ENCODE data around the gene PPARGC1A.

Gene PPARGC1A

DNA sequence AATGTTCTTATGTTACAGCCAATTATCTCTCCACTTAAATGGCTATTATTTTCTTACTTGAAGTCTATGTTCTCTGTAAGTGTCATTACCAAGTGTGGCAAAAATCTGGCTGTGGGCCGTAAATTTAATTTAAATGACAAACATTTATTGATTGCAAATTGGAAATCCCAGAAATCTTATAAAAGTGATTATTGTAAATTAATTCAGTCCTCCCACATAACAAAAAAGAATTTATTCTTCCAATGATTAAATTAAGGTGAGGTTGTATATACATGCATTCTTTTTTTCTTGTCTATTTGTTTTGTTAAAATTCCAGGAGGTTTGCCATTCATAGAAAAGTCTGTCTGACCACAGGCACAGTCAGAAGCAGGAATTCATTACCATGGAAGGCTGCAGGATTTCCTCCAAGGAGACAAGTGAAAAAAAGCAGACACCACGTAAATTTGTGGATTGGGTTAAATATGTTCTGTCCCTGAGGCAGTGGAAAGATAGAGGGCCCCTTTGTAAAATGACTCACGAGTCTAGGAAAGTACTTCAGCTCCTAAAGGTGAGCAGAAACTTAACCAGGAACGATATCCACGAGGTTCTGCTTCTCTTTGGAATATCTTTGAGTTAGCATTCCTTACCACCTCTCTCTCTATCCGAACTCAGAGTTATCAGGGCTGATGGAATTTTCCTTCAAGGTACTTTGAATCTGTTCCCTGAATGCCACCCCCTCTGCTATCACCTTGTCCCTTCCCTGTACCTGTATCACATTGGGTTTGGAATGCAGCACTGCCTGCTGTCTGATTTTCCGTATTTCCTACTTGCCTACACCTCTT is 10.7 kb downstream of the PPARGC1A start:
- DNase-seq: no peak

GRCh38 chr4:23878246-23878891 is 11.5 kb downstream of the PPARGC1A start:
- DNase-seq: no peak

DNA sequence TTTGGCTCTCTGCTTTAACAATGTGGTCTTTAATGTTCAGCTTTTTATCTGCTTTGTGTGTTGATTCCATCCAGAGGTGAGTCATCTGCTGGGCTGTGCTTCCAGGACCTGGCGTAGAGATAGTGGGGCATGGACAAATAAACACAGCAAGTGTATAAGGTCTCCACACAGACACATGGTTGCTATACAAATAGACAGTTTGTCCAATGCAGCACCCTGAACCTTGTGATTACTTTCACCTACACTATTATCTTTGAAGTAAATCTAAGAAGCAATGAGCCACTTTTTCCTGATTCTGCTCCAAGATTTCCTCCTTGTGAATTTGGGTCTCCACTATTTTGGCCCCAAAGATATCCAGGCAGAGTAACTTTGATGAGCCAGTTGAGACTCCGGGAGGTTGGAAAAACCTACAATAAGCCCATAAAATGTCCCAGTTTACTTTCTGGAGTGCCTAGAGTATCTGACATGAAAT is 12.1 kb downstream of the PPARGC1A start:
- DNase-seq: no peak

- no peak for DNase-seq
Measured at GRCh38 chr4:23876418-23877089, 13.3 kb downstream of the PPARGC1A start.

DNA sequence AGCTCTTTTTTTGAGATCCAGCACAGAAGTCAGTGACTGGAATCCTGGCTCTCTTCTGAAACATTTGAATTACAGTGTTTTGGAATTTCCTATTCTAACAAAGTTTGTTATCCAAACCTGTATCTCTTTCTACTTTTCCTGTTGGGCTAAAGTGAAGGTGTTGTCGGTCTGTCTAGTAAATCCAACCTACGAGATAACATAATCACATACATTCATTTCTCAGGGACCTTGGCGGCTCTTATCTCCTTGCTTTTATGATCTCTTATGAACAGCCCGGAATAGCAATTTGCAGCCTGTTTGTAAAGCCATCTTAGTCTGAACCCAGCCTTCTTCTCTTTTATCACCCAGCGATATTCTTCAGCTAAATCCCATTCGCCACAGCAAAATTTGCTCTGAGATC is 14.5 kb downstream of the PPARGC1A start:
- DNase-seq: no peak

DNA sequence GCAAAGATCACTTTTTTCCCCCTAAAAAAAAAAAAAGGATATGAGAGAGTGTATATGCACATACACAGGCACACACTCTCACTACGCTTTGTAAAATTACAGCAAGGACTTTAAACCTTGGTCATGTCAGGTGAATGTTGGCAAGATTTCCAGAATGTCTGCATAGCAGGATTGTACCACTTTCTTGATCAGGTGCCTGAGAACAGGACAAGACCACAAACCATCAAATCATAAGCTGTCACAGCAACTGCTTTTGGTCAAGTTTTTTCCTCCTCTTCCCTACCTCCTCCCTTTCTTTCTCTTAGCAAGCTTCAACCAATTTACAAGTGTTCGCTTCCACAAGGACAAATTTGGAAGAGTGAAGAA is 15.3 kb downstream of the PPARGC1A start:
- no peak for DNase-seq

DNA sequence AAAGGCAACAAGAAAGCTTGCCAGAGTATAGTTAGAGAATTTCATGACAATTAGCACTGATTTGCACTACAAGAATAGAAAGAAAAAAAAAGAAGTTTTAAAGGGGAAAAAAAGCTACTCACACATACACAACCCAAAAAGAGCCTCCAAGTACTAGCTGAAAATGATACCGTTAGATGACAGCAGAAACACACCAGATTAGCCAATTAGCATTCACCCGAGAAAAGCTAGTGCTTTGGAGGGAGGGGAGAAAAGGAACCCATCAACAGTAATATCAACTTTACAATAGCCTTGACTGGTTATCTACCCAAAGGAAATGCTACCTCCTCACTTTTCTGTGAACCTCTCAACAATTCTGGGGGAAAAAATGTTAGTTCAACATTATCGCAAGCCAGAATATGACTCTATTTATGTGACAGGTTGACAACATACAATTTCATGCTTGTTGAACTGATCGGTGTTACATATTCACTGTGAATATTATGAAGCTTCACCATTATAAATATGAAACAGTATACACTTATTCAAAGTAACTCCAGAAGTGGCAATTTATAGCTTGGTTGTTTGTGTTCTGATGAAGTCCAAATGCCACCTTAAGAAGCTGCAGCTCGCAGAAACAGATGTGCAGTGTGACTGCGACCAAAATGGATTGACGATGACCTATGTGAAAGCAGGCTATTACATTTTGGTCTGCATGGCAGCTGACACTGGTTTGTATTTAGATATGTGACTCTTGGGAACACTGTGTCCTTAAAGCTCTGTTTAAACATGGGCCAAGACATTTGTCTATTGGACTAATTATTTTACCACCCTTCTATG is 15.9 kb downstream of the PPARGC1A start:
- DNase-seq: no peak

DNA sequence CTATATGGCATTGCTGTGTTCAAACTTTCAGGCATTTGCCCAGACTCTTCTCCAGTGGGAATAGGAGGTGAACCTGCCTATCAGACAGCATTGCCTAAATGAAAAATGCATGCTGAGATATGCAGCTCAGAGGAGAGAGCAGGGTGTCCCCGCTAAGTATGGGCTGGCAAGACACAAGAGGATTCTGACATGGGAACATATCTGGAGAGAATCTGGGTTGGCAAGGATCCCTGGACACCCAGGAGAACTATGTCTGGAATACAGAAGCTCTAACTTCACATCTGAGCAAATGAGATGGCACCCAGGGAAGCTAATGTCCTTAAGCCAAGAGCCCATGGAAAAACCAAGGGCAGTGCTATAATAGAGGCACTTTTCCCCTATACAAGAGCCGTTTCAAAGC is 18.4 kb downstream of the PPARGC1A start:
- no peak for DNase-seq

DNA sequence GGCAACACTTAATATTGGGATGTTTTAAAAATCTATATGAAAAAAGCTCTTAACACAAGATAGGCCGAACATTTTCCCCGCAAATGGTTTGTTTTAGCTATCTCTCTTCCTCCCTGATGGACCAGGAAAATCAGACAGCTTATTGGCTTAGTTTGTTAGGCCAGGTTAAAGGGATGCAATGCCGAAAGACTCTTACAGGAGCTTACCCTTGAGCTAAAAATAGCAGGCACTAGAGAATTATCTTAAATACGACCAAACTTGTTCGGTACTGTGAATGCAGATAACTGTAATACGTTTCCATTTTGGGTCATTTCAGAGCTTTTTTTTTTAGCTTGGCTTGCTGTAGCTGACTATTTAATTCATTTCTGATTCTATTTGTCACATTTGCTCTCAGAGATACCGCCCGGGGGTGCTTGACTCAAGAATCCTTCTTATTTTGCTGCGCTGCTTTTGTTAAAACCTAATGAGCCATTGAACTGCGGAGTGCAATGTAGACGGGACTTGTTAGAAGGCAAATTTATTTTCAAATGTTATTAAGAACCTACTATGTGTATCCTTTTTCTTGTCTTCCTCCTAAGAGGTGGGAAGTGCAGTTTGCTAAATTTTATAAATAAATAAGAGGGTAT is 23.3 kb downstream of the PPARGC1A start:
- no peak for DNase-seq

GRCh38 chr4:23861897-23862296 is 27.9 kb downstream of the PPARGC1A start:
- no peak for DNase-seq

DNA sequence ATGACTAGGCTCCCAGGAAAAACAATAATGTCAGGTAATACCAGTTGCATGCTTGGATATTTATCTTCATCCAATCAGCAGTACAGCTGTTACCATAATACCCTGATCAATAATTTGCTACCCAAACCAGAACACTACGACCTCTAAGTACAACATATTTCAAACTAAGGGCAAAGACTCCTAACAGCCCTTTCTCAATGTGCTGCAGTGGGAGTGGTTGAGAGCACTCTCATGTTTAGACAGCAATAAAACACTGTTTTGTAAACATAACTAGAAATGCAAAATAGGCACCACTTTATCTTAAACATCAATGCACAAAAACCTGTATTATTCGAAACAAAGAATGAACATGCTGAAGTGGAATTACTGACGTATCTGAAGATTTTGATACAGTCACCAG is 28.9 kb downstream of the PPARGC1A start:
- DNase-seq: no peak

DNA sequence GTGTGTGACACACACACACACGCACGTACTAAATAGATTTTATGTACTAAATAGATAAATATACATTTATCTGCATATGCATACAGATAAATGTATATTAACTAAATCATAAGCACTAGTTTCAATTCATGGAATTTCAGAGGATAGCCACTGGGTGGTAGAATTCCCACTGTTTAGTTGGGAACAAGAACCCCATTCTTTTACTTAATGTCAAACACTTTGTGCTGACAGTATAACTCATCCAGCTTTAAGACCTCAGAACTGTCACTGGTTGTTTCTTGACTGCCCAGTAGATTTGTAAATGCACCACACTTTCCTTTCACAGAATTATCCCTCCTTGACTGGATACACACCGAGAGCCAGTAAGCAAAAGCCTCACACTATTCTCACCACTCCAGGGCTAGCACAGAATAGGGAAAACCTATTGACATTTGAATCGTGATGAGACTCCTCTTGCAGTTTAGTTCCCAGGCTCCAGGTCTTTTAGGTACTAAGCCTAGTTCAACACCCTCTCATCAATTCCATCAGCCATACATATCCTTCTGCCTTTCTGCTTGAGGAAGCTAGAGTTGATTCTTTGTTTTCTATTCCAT is 32.4 kb downstream of the PPARGC1A start:
- no peak for DNase-seq

DNA sequence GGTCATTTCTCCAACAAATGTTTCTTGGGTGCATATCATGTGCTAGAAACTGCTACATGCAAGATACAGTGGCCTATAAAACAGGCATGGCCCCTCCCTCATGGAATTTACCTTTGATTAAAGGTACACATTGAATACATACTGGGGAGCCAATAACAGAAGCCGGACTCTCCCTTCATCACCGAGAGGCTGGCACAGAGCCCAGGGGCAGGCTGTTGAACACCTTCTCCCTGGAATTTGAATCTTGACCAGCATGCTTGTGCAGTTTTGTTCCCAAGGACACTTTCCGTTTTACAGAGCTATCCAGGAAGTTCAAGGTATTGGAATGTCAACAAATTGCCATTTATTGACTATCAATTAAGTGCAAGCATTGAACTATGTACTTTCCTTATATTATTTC is 33.2 kb downstream of the PPARGC1A start:
- no peak for DNase-seq

- DNase-seq: no peak
Measured at GRCh38 chr4:23855912-23856605, 33.8 kb downstream of the PPARGC1A start.

DNA sequence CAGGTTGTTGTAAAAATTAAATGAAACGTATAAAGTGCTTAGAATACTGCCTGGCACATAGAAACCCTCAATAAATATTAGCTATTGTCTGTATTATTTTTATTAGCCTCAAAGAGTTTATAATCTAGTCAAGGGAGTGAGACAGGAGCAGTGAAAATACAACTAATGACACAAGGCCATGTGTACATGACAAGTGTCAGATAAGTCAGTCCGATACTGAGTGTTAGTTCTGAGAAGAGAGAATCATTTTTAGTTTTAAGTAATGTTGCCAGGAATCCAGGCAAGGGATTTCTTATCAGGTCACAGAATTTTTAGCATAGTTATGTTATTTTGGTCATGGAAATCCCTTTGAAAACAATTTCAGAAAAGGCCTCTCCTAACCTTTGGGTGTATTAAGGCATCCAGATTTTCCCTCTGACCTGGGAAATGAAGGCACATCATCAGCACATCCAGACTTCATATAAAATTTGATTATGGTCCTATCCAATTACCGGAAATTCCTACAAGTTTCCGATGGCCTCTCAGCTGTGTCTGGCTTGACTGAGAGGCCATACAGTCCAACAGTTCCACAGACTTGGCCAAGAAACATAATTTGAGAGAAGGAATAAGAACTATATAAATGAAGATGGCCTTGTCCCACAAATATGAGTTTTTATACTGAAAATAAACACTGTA is 35.7 kb downstream of the PPARGC1A start:
- no peak for DNase-seq

GRCh38 chr4:23851464-23851863 is 38.4 kb downstream of the PPARGC1A start:
- no peak for DNase-seq

GRCh38 chr4:23847158-23847557 is 42.7 kb downstream of the PPARGC1A start:
- DNase-seq: no peak

DNA sequence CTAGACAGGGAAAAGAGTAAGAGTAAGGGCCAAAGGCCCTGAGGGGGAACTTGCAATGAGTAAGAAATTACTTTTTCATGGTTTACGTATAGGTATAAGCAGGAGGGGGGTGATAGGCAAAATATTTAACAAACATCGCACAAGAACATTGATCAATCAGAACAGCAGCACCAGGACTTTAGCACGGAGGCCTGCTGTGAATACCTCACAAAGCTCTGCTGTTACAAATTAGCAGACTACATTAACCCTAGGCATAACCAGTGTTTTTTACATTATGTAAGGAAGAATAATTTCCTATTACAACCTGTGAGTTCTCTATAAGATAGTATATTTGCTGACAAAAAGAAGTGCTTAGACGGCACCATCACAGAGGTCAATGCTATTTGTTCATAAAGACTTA is 44.9 kb downstream of the PPARGC1A start:
- no peak for DNase-seq

DNA sequence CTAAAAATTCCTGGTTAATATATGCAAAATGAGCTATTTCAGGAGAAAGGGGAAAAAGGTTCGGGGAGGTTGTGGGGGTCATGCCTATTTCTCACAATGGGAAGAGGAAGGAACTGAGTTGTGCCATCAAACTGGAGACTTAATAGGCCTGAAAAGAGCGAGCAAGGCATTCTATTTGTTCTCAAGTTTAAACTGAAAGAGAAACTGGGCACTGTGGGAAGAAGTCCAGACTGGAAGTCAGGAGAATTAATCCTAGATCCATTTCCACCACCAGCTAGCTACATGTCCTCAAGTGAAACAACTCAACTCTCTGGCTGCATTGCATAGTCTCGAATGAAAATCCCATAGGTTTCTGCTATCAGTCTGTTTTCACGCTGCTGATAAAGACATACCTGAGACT is 50.6 kb downstream of the PPARGC1A start:
- no peak for DNase-seq

DNA sequence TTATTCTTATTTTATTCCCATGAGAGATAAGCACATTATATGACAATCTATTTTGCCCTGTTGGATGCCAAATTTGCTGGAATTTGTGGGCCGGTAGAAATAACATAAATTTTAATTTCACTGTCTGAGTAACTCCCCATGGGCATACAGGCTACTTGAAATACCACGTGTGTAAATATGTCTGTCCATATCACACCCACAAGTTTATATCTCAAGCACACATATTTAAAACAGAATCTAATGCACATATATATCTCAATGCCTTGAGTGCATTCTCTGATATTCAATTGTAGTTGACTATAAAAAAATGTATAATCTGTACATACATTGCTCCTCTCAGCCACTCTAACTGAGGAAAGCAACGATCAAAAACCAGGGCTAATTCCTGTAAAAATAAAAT is 51.2 kb downstream of the PPARGC1A start:
- no peak for DNase-seq

- no peak for DNase-seq
Measured at GRCh38 chr4:23838131-23838530, 51.7 kb downstream of the PPARGC1A start.

All from right hindlimb (tissue), 1 donor.